Measurements from ENCODE around the gene RAVER1.

Gene RAVER1

DNA sequence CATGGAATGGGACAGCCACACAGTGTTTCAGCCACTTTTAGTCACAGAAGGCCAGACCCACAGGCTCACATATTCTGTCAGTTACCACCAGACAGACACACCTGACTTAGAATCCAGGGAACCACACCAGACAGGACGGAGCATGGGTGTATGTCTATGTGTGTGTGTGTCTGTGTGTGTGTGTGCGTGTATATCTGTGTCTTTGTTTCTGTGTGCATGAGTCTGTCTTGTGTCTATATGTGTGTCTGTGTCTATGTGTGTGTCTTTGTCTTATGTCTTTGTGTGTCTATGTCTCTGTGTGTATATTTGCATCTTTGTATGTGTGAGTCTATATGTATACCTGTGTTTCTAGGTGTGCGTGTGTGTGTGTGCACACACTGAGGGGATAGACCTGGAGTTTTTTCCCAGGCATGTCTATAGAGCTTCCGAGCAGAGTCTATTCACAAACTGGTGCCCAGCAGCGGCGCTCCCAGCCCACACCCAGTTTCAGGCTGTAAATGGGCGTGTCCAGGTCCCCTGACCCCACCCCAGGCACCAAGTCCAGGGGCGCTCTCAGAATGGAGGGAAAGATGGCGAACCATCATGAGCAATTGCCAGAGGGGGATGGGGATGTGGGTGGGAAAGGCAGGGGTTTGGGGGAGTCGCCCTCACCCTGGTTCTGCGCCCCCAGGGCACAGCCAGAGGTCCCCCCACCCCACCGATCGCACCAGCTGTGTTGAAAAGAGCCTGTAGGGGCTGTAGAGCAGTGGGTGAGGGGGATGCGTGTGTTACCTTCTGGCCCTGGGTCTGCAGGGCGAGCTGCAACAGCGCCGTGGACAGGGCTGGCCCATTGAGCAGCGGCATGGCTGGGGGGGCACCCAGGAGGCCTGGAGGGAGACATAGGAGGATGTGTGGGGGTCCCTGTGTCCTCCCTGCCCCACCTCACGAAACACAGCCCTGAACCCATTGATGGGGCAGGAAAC is 11.2 kb downstream of the RAVER1 start:
- Histone ChIP-seq H3K9me3 (ENCODE audit: control insufficient read depth, insufficient read depth, low read depth, low read length) (no peaks in the 10 kb centered on the region), H3K36me3 (ENCODE audit: control insufficient read depth in 2 of 2, insufficient read depth in 1 of 2, low read length in 2 of 2) (peaks cover 44 to 94% of the 10 kb centered on the region in 2 experiments; a peak in 2 of 3 replicates), H3K4me3 (ENCODE audit: low read depth, low read length) (no peak overlapping the region), H3K4me1 (ENCODE audit: control insufficient read depth, insufficient read depth, low read length) (no peaks in the 10 kb centered on the region), H3K27ac (ENCODE audit: extremely low read depth, low read depth, low read length) (no peak overlapping the region)
- POLR2A ChIA-PET, result interaction anchor here (0.9 to 3.6 kb wide), 3 partner anchors 9 to 11 kb away, joined by 3 to 17 read pairs (median 5); partner anchors contain the start of gene RAVER1
- CTCF ChIA-PET, result no interaction called here
- TF ChIP-seq, protein P1, sequence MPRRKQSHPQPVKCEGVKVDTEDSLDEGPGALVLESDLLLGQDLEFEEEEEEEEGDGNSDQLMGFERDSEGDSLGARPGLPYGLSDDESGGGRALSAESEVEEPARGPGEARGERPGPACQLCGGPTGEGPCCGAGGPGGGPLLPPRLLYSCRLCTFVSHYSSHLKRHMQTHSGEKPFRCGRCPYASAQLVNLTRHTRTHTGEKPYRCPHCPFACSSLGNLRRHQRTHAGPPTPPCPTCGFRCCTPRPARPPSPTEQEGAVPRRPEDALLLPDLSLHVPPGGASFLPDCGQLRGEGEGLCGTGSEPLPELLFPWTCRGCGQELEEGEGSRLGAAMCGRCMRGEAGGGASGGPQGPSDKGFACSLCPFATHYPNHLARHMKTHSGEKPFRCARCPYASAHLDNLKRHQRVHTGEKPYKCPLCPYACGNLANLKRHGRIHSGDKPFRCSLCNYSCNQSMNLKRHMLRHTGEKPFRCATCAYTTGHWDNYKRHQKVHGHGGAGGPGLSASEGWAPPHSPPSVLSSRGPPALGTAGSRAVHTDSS (tag by site-specific recombination; IDR thresholded peaks at IDR 0.05), result no peak
- TF ChIP-seq ZBTB8A (tag by site-specific recombination; IDR thresholded peaks at IDR 0.05) (peak; percentile 64), ZNF416 (tag by site-specific recombination; IDR thresholded peaks at IDR 0.05) (no peak), ZEB2 (tag by site-specific recombination; IDR thresholded peaks at IDR 0.05) (no peak), ZNF510 (tag by site-specific recombination; IDR thresholded peaks at IDR 0.05; ENCODE audit: insufficient replicate concordance) (no peak), ZNF792 (tag by site-specific recombination; IDR thresholded peaks at IDR 0.05) (no peak), ZNF561 (tag by site-specific recombination; IDR thresholded peaks at IDR 0.05; ENCODE audit: borderline replicate concordance) (no peak), PRDM2 (tag by site-specific recombination; IDR thresholded peaks at IDR 0.05; ENCODE audit: borderline replicate concordance) (no peak), ZNF549 (tag by site-specific recombination; IDR thresholded peaks at IDR 0.05) (no peak), ZNF211 (tag by site-specific recombination; IDR thresholded peaks at IDR 0.05; ENCODE audit: low read depth) (no peak), GLIS2 (tag by site-specific recombination; IDR thresholded peaks at IDR 0.05) (peak; percentile 41), ZNF768 (tag by site-specific recombination; IDR thresholded peaks at IDR 0.05) (no peak), GLI4 (tag by site-specific recombination; IDR thresholded peaks at IDR 0.05) (no peak), ZNF10 (tag by site-specific recombination; IDR thresholded peaks at IDR 0.05) (no peak), YY2 (tag by site-specific recombination; IDR thresholded peaks at IDR 0.05) (no peak), ZNF404 (tag by site-specific recombination; IDR thresholded peaks at IDR 0.05) (no peak), SCRT1 (tag by site-specific recombination; IDR thresholded peaks at IDR 0.05; ENCODE audit: borderline replicate concordance) (no peak), ZNF558 (tag by site-specific recombination; IDR thresholded peaks at IDR 0.05) (no peak), BCL11B (tag by site-specific recombination; IDR thresholded peaks at IDR 0.05; ENCODE audit: low read depth) (no peak), KLF7 (tag by site-specific recombination; IDR thresholded peaks at IDR 0.05; ENCODE audit: borderline replicate concordance) (no peak)
- TF ChIP-seq, protein P2, sequence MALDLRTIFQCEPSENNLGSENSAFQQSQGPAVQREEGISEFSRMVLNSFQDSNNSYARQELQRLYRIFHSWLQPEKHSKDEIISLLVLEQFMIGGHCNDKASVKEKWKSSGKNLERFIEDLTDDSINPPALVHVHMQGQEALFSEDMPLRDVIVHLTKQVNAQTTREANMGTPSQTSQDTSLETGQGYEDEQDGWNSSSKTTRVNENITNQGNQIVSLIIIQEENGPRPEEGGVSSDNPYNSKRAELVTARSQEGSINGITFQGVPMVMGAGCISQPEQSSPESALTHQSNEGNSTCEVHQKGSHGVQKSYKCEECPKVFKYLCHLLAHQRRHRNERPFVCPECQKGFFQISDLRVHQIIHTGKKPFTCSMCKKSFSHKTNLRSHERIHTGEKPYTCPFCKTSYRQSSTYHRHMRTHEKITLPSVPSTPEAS (tag by site-specific recombination; IDR thresholded peaks at IDR 0.05), result peak; percentile 90
- TF ChIP-seq, protein P3, sequence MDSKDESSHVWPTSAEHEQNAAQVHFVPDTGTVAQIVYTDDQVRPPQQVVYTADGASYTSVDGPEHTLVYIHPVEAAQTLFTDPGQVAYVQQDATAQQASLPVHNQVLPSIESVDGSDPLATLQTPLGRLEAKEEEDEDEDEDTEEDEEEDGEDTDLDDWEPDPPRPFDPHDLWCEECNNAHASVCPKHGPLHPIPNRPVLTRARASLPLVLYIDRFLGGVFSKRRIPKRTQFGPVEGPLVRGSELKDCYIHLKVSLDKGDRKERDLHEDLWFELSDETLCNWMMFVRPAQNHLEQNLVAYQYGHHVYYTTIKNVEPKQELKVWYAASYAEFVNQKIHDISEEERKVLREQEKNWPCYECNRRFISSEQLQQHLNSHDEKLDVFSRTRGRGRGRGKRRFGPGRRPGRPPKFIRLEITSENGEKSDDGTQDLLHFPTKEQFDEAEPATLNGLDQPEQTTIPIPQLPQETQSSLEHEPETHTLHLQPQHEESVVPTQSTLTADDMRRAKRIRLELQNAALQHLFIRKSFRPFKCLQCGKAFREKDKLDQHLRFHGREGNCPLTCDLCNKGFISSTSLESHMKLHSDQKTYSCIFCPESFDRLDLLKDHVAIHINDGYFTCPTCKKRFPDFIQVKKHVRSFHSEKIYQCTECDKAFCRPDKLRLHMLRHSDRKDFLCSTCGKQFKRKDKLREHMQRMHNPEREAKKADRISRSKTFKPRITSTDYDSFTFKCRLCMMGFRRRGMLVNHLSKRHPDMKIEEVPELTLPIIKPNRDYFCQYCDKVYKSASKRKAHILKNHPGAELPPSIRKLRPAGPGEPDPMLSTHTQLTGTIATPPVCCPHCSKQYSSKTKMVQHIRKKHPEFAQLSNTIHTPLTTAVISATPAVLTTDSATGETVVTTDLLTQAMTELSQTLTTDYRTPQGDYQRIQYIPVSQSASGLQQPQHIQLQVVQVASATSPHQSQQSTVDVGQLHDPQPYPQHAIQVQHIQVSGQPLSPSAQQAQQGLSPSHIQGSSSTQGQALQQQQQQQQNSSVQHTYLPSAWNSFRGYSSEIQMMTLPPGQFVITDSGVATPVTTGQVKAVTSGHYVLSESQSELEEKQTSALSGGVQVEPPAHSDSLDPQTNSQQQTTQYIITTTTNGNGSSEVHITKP (tag by site-specific recombination; IDR thresholded peaks at IDR 0.05), result no peak
- TF ChIP-seq, protein P4, sequence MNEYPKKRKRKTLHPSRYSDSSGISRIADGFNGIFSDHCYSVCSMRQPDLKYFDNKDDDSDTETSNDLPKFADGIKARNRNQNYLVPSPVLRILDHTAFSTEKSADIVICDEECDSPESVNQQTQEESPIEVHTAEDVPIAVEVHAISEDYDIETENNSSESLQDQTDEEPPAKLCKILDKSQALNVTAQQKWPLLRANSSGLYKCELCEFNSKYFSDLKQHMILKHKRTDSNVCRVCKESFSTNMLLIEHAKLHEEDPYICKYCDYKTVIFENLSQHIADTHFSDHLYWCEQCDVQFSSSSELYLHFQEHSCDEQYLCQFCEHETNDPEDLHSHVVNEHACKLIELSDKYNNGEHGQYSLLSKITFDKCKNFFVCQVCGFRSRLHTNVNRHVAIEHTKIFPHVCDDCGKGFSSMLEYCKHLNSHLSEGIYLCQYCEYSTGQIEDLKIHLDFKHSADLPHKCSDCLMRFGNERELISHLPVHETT (tag by site-specific recombination; IDR thresholded peaks at IDR 0.05), result peak; percentile 19; the same call in 1 of the 2 replicates

All from HEK293 (cell line).